HUES64 (cell line): ENCODE data around the gene AIFM3.

Experiments
- H3K27ac ChIP-seq: 2 replicates; pipeline ENCODE4 v1.7.0; 2013; ENCODE audit warnings: low read depth, low read length, inconsistent platforms
- H3K27me3 ChIP-seq: 2 replicates; pipeline ENCODE4 v1.6.1; 2013; ENCODE audit warnings: mild to moderate bottlenecking, low read length; ENCODE audit not compliant: insufficient read depth
- H3K36me3 ChIP-seq: 2 replicates; pipeline ENCODE4 v1.6.1; 2013; ENCODE audit warnings: mild to moderate bottlenecking, low read length; ENCODE audit not compliant: insufficient read depth
- H3K4me1 ChIP-seq: 2 replicates; pipeline ENCODE4 v1.6.1; 2013; ENCODE audit warnings: mild to moderate bottlenecking, low read length, moderate library complexity; ENCODE audit not compliant: insufficient read depth
- H3K4me3 ChIP-seq: 2 replicates; pipeline ENCODE4 v1.5.1; 2013; ENCODE audit warnings: mild to moderate bottlenecking, low read length, moderate library complexity
- H3K9ac ChIP-seq: 2 replicates; pipeline ENCODE4 v1.6.1; 2013; ENCODE audit warnings: mild to moderate bottlenecking, low read depth, low read length
- H3K9me3 ChIP-seq: 2 replicates; pipeline ENCODE4 v1.6.1; 2013; ENCODE audit warnings: low read depth, low read length; ENCODE audit not compliant: insufficient read depth
- WGBS: fragments of 150-250, 120-280 bp; methylation state at CpG from one replicate; pipeline ENCODE4 v1.1.7; 2013; ENCODE audit warnings: missing lambda C conversion rate; 5-methylcytosine and 5-hydroxymethylcytosine counted together

The AIFM3 gene

GRCh38 chr22:20962491-20962945, 4.5 kb upstream of the AIFM3 start:
- Histone ChIP-seq H3K27ac (no peak overlapping the region), H3K4me3 (no peak overlapping the region), H3K27me3 (peaks cover 66% of the 10 kb centered on the region), H3K9ac (no peak overlapping the region), H3K36me3 (no peaks in the 10 kb centered on the region), H3K4me1 (peaks cover 4% of the 10 kb centered on the region; the same call in 1 of the 2 replicates), H3K9me3 (no peaks in the 10 kb centered on the region)
- WGBS, result 92% methylated on average over 2 of the region's 6 CpGs

GRCh38 chr22:20963201-20964052, 3.6 kb upstream of the AIFM3 start:
- H3K4me3 ChIP-seq, result no peak overlapping the region
- no peak overlapping the region for H3K27ac ChIP-seq
- H3K9ac ChIP-seq, result no peak overlapping the region
- H3K27me3 ChIP-seq, result peaks cover 66% of the 10 kb centered on the region
- peaks cover 4% of the 10 kb centered on the region; the same call in 1 of the 2 replicates for H3K4me1 ChIP-seq
- 79% methylated on average over 7 of the region's 7 CpGs for WGBS
- no peaks in the 10 kb centered on the region for H3K9me3 ChIP-seq
- H3K36me3 ChIP-seq, result no peaks in the 10 kb centered on the region

- Histone ChIP-seq H3K27ac (no peak overlapping the region), H3K36me3 (no peaks in the 10 kb centered on the region), H3K27me3 (peaks cover 70% of the 10 kb centered on the region), H3K4me3 (peak overlapping the region; percentile 40), H3K9me3 (no peaks in the 10 kb centered on the region), H3K4me1 (peaks cover 6% of the 10 kb centered on the region; the same call in 1 of the 2 replicates), H3K9ac (no peak overlapping the region)
- 70% methylated on average over 6 of the region's 6 CpGs for WGBS
Measured at GRCh38 chr22:20964090-20964798, 2.8 kb upstream of the AIFM3 start.

DNA sequence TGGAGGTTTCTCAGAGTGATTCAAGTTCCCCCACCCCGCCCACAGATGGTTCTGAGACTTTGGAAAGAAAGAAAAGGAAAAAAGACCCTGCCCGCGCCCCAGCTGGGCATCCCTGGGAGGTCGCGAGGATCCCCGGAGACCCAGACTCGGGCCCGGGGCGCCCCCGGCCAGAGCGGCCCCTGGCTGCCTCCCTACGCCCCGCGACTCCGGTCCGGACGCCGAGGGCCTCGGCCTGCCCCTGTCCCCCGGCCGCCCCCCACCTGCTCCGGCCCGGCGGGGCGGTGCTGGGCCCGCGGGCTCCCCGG, 2.3 kb upstream of the AIFM3 start:
- Histone ChIP-seq H3K4me1 (peaks cover 6% of the 10 kb centered on the region; the same call in 1 of the 2 replicates), H3K36me3 (no peaks in the 10 kb centered on the region), H3K9me3 (no peaks in the 10 kb centered on the region), H3K9ac (no peak overlapping the region), H3K27ac (no peak overlapping the region), H3K4me3 (peak overlapping the region; percentile 40), H3K27me3 (peaks cover 74% of the 10 kb centered on the region)
- WGBS, result 4% methylated on average over 27 of the region's 28 CpGs

GRCh38 chr22:20965104-20965887, 1.8 kb upstream of the AIFM3 start:
- Histone ChIP-seq H3K9me3 (no peaks in the 10 kb centered on the region), H3K27ac (no peak overlapping the region), H3K27me3 (peaks cover 79% of the 10 kb centered on the region), H3K4me3 (peak overlapping the region; percentile 46), H3K4me1 (peaks cover 6% of the 10 kb centered on the region; the same call in 1 of the 2 replicates), H3K9ac (no peak overlapping the region), H3K36me3 (no peaks in the 10 kb centered on the region)
- WGBS, result 9% methylated on average over 65 of the region's 65 CpGs

GRCh38 chr22:20965888-20966855, 883 bp upstream of the AIFM3 start:
- Histone ChIP-seq H3K27ac (no peak overlapping the region), H3K9ac (no peak overlapping the region), H3K27me3 (peaks cover 79% of the 10 kb centered on the region), H3K4me1 (peaks cover 6% of the 10 kb centered on the region; the same call in 1 of the 2 replicates), H3K36me3 (no peaks in the 10 kb centered on the region), H3K9me3 (no peaks in the 10 kb centered on the region), H3K4me3 (no peak overlapping the region)
- WGBS, result 84% methylated on average over 13 of the region's 13 CpGs

DNA sequence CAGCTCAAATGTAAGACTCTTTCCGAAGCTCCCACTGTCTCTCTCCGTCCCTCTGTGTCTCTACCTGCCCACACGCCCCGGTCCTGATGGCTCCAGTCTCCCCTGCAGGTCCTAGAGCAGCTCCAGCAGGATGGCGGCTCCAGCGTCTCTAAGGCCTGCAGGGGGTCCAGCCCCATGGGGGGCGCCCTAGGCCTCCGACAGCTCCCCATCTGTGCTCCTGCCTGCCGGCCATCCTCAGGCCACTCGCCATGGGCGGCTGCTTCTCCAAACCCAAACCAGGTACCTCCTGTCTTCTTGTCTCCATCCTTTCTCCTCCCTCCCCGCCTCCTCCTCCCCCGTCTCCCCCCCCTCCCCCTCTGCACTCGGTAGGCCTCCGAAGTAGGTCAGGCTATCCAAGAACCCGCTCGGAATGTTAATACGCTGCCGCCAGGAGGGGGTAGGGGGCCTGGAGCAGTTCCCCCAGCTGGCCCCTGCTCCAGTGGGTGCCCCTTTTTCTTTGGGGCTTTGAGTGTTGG, 699 bp downstream of the AIFM3 start:
- Histone ChIP-seq H3K36me3 (no peaks in the 10 kb centered on the region), H3K27me3 (peaks cover 71% of the 10 kb centered on the region), H3K4me1 (peaks cover 6% of the 10 kb centered on the region; the same call in 1 of the 2 replicates), H3K9me3 (no peaks in the 10 kb centered on the region), H3K4me3 (no peak overlapping the region), H3K9ac (no peak overlapping the region), H3K27ac (no peak overlapping the region)
- 4% methylated on average over 16 of the region's 19 CpGs for WGBS

DNA sequence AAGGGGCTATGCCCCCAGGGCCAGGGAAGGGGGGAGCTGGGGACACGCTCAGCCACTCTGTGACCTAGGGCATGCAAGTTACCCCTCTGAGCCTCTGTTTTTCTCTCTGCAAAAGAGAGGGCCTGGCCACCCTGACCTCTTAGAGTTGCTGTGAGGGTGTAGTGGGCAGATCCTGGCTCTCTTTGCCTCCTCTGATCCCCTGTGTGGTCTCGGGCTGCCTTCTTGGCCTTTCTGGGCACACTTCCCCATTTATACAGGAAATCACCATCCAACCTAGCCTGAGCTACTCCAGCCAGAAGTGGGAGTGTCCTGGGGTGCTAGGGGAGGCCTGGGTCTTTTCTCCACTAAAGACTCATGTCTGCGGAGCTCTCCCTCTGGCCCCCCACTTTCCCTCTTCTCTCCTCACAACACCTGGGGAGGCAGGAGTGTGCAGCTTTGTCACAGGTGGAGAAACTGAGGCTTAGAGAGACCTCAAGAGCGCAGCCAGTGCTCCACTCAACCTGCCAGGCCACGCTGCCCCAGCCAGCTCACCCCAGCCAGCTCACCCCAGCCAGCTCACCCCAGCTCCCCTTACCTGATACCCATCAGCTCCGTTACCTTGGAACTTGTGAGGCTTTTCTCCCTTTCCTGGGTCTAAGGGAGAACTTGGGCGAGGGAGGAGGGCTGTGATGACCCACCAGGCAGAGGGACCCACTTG, 1.4 kb downstream of the AIFM3 start:
- WGBS, result 77% methylated on average over 6 of the region's 7 CpGs
- Histone ChIP-seq H3K9me3 (no peaks in the 10 kb centered on the region), H3K4me3 (no peak overlapping the region), H3K36me3 (no peaks in the 10 kb centered on the region), H3K4me1 (peaks cover 6% of the 10 kb centered on the region; the same call in 1 of the 2 replicates), H3K27ac (no peak overlapping the region), H3K9ac (no peak overlapping the region), H3K27me3 (peaks cover 64% of the 10 kb centered on the region)

DNA sequence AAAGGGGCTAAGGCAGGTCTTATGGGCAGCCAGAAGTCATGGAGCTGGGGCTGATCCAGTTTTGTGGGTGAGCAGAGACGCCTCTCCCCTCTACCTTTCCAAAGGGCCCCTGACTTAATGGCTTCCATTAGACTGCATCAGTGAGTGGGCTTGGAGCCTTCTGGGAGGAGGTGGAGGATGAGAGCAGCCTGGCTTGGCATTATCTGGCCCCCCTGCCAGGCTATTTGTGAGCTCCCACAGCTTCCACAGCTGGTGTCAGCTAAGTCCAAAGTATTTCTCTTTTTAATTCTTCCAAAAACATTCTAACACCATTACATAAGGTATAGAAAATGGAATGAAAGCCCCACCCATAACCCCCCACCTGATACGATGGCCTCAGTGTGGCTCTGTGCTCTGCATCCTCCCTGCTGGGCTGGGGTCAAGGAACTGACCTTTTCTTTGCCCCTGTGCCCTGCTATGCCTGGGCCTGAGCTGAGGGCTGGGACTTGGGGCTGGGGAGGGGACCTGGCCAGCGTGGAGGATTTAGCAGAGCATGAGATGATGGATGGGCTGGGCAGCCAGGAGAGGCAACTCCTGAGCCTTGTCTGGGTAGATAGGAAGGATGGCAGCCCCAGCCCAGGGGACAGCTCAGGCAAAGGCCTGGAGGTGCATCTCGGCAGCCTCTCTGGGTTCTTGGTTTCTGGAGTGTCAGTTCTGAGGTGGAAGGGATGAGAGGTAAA, 4.0 kb downstream of the AIFM3 start:
- Histone ChIP-seq H3K36me3 (no peaks in the 10 kb centered on the region), H3K27ac (no peak overlapping the region), H3K4me3 (no peak overlapping the region), H3K27me3 (peaks cover 39% of the 10 kb centered on the region), H3K9ac (no peak overlapping the region), H3K4me1 (peaks cover 6% of the 10 kb centered on the region; the same call in 1 of the 2 replicates), H3K9me3 (no peaks in the 10 kb centered on the region)
- 53% methylated on average over 4 of the region's 4 CpGs for WGBS
